RWPE1 (cell line): ENCODE measurements around the gene MOB3A.

Experiments used
- CTCF ChIA-PET: fragments of 350-600 bp; sonication (Branson Sonifier 250); formaldehyde crosslinking; extraction: SDS; loops from one replicate; lab custom pipeline; 2021; lab: Yijun Ruan, JAX
- POLR2A ChIA-PET: fragments of 400-600 bp; formaldehyde crosslinking; extraction: SDS; loops from one replicate; lab custom pipeline; 2020; ENCODE audit warnings: antibody characterized with exemption; ENCODE audit not compliant: low non-redundant PET; lab: Yijun Ruan, JAX
- DNase-seq: peaks from one replicate; pipeline ENCODE4 v3.0.0; 2012; ENCODE audit warnings: low spot score
- H3K27ac ChIP-seq: fragments of 450-650 bp; 2 replicates; pipeline ENCODE4 v1.5.1; 2017
- CTCF ChIP-seq: fragments of 450-650 bp; conservative IDR thresholded peaks from 2 replicates; pipeline ENCODE4 v1.5.1; 2017; ENCODE audit warnings: low read depth, mild to moderate bottlenecking

MOB3A gene

GRCh38 chr19:2054763-2055162 lies 41.4 kb downstream of the MOB3A start:
- POLR2A ChIA-PET = no interaction called here
- H3K27ac ChIP-seq = peak overlapping the region; percentile 100
- no peak for DNase-seq
- no peak for TF ChIP-seq CTCF
- CTCF ChIA-PET = no interaction called here

- no peak for TF ChIP-seq CTCF
- ChIA-PET CTCF (interaction anchor here (0.6 to 1.1 kb wide), 2 partner anchors 10 to 39 kb away, joined by 3 to 5 read pairs; no protein-coding TSS in a partner anchor), POLR2A (no interaction called here)
- DNase-seq = no peak
- H3K27ac ChIP-seq = peak overlapping the region; percentile 100
Observed at GRCh38 chr19:2053601-2054389, 42.3 kb downstream of the MOB3A start.

- H3K27ac ChIP-seq = peak overlapping the region; percentile 100
- ChIA-PET POLR2A (interaction anchor here (0.6 kb wide), 3 partner anchors 38 to 1336 kb away, joined by 3 to 7 read pairs (median 3); no protein-coding TSS in a partner anchor), CTCF (interaction anchor here (0.6 to 1.1 kb wide), 3 partner anchors 8 to 222 kb away, joined by 3 to 4 read pairs (median 3); no protein-coding TSS in a partner anchor)
- TF ChIP-seq CTCF = no peak
- DNase-seq = no peak
Observed at GRCh38 chr19:2051773-2052704, 44.1 kb downstream of the MOB3A start.

GRCh38 chr19:2050991-2051772 lies 44.9 kb downstream of the MOB3A start, which contains the start of gene MKNK2:
Gene MKNK2 (minus strand): TSS chr19:2051244. CDS start chr19:2050851, 393 bp downstream.
- POLR2A ChIA-PET = interaction anchor here (0.6 kb wide), 1 partner anchor 110 kb away, joined by 7 read pairs; no protein-coding TSS in a partner anchor
- TF ChIP-seq CTCF = peak; percentile 43
- peak within 1 kb of the TSS; percentile 100 for H3K27ac ChIP-seq
- CTCF ChIA-PET = no interaction called here
- peak; percentile 91 for DNase-seq

- TF ChIP-seq CTCF = no peak
- H3K27ac ChIP-seq = peak overlapping the region; percentile 100
- no peak for DNase-seq
- POLR2A ChIA-PET = no interaction called here
- CTCF ChIA-PET = no interaction called here
Observed at GRCh38 chr19:2050349-2050990, 45.7 kb downstream of the MOB3A start.
